AG09309 (cell line): ENCODE measurements around the gene UROS.

Experiments used
- DNase-seq: peaks from one replicate; pipeline ENCODE4 v3.0.0-alpha.2; 2010; ENCODE audit warnings: low read depth
- H3K4me3 ChIP-seq: 2 replicates; pipeline ENCODE4 v1.5.1; 2011; ENCODE audit warnings: mild to moderate bottlenecking, low read depth, low read length, moderate library complexity; ENCODE audit not compliant: control insufficient read depth
- TF ChIP-seq, protein P1 (sequence below): IDR thresholded peaks from 2 replicates; pipeline ENCODE4 v1.5.1; 2011; ENCODE audit warnings: mild to moderate bottlenecking, low read depth, low read length, inconsistent platforms; ENCODE audit not compliant: insufficient read depth, control insufficient read depth; ENCODE audit errors: missing control alignments

The UROS gene

GRCh38 chr10:125840406-125840805, 17.3 kb upstream of the UROS start:
- no peak for DNase-seq
- H3K4me3 ChIP-seq, result no peak overlapping the region
- TF ChIP-seq, protein P1, sequence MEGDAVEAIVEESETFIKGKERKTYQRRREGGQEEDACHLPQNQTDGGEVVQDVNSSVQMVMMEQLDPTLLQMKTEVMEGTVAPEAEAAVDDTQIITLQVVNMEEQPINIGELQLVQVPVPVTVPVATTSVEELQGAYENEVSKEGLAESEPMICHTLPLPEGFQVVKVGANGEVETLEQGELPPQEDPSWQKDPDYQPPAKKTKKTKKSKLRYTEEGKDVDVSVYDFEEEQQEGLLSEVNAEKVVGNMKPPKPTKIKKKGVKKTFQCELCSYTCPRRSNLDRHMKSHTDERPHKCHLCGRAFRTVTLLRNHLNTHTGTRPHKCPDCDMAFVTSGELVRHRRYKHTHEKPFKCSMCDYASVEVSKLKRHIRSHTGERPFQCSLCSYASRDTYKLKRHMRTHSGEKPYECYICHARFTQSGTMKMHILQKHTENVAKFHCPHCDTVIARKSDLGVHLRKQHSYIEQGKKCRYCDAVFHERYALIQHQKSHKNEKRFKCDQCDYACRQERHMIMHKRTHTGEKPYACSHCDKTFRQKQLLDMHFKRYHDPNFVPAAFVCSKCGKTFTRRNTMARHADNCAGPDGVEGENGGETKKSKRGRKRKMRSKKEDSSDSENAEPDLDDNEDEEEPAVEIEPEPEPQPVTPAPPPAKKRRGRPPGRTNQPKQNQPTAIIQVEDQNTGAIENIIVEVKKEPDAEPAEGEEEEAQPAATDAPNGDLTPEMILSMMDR, result no peak

- TF ChIP-seq, protein P1, result no peak
- H3K4me3 ChIP-seq, result no peak overlapping the region
- no peak for DNase-seq
Measured at GRCh38 chr10:125838802-125839575, 15.9 kb upstream of the UROS start.

DNA sequence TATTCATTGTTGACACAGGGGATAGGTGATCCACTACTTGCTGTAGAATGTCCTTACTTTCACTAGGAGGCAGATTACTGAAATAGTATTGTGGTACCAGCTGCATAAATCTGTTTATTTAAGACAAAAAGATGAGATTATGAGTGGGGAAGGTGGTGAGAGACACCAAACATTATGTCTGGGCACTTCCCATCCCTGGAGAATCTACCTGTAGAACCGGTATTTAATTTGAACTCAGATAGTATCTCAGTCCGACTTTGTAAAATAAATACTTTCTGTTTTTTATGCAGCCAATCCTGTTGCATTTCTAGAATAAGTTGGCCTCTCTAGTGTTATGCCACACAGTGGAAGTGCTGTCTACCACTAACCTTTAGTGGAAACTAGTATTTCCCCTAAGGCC, 13.7 kb upstream of the UROS start:
- H3K4me3 ChIP-seq, result no peak overlapping the region
- DNase-seq, result no peak
- TF ChIP-seq, protein P1, result no peak

DNA sequence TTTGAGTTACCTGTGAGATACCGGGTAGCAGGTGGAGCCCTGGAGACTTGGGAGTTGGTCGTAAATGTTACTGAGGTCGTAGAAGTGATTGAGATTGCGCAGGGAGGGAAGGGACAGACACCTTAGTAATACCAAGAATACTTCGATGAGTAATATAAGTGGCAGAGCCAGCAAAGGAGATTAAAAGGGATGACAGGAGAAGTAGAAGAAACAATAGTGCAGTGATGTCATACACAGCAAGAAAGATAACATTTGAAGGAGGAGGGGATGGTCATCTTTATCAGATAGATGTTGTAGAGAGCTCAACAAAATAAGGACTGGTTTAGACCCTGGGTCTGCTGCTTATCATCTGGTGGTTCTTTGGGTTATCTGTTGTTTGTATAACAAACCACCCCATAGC, 5.3 kb upstream of the UROS start:
- no peak overlapping the region for H3K4me3 ChIP-seq
- TF ChIP-seq, protein P1, result no peak
- DNase-seq, result no peak

GRCh38 chr10:125827133-125827532, 4.1 kb upstream of the UROS start:
- no peak overlapping the region for H3K4me3 ChIP-seq
- DNase-seq, result no peak
- TF ChIP-seq, protein P1, result no peak

DNA sequence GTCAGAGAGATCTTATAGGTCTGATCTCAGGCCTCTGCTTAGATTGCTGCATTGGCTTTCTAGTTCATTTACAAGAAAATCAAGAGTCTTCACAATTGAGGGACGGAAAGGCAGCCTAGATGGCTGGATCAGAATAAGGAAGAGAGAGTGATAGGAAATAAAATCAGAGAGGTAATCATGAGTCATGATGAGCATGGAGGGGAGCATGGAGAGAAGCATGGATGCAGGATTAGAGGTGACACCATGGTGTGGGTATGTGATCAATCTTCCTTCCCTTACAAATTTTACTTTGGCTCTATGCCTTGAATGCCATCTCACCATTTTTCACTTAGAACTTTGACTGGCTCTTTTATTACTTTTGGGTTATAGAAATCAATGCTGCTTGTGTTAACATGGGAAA, 1.7 kb upstream of the UROS start:
- no peak overlapping the region; the same call in 1 of the 2 replicates for H3K4me3 ChIP-seq
- no peak for DNase-seq
- TF ChIP-seq, protein P1, result no peak
